Naive B cell (primary cell): ENCODE measurements around the gene STX12. TPM values are rescaled to one million over a fixed set of nuclear protein-coding genes. Genes with fewer than 3 reads are reported as not detected.
"Not testable (repeated sequence)": the region's sequence is repeated elsewhere in the genome, so short reads cannot be mapped to it uniquely, and the experiment has no call there.

Experiments used
- ATAC-seq, 2 donors: fragments of 150-1000 bp; cut with Tn5 transposase; 2 replicates each; pipeline ENCODE4 v1.10.0; 2021; ENCODE audit warnings: low read depth in 2 of 2, mild to moderate bottlenecking in 2 of 2, moderate library complexity in 2 of 2
- DNase-seq: peaks from one replicate; pipeline ENCODE4 v3.0.0; 2022
- H3K27ac Mint-ChIP-seq, 6 donors: one replicate each; pipeline ENCODE4 v1.8.0; 2020 to 2022; ENCODE audit warnings: mild to moderate bottlenecking in 6 of 6, mixed read lengths in 6 of 6, moderate library complexity in 5 of 6, inconsistent platforms in 2 of 6
- H3K27me3 Mint-ChIP-seq, 3 donors: one replicate each; pipeline ENCODE4 v1.8.0; 2021 to 2022; ENCODE audit warnings: mixed read lengths in 3 of 3, mild to moderate bottlenecking in 1 of 3
- H3K36me3 Mint-ChIP-seq, 2 donors: one replicate each; pipeline ENCODE4 v1.8.0; 2020 to 2022; ENCODE audit warnings: mixed read lengths in 2 of 2, inconsistent platforms in 1 of 2, mild to moderate bottlenecking in 1 of 2
- H3K4me1 Mint-ChIP-seq, 3 donors: one replicate each; pipeline ENCODE4 v1.8.0; 2020 to 2022; ENCODE audit warnings: mixed read lengths in 3 of 3, inconsistent platforms in 1 of 3, mild to moderate bottlenecking in 1 of 3, moderate library complexity in 1 of 3
- H3K4me3 Mint-ChIP-seq, 8 donors: one replicate each; pipeline ENCODE4 v1.8.0; 2020 to 2022; ENCODE audit warnings: mild to moderate bottlenecking in 8 of 8, mixed read lengths in 8 of 8, moderate library complexity in 8 of 8, inconsistent platforms in 2 of 8
- H3K9me3 Mint-ChIP-seq, 7 donors: one replicate each; pipeline ENCODE4 v1.8.0; 2020 to 2022; ENCODE audit warnings: mixed read lengths in 7 of 7, mild to moderate bottlenecking in 5 of 7, inconsistent platforms in 2 of 7, moderate library complexity in 1 of 7
- polyA plus RNA-seq, 6 donors: library from polyadenylated mRNA; unstranded; fragments of 300-500 nt; fragmentation: Illumina TruSeq; gene quantifications; one replicate each; pipeline ENCODE4 v1.2.3, GENCODE V29; 2021; ENCODE audit warnings: low read depth in 6 of 6

Gene STX12
- polyA plus RNA-seq, 6 donors from 2014 or later = 11.2 to 21.4 (median 18.2) TPM

DNA sequence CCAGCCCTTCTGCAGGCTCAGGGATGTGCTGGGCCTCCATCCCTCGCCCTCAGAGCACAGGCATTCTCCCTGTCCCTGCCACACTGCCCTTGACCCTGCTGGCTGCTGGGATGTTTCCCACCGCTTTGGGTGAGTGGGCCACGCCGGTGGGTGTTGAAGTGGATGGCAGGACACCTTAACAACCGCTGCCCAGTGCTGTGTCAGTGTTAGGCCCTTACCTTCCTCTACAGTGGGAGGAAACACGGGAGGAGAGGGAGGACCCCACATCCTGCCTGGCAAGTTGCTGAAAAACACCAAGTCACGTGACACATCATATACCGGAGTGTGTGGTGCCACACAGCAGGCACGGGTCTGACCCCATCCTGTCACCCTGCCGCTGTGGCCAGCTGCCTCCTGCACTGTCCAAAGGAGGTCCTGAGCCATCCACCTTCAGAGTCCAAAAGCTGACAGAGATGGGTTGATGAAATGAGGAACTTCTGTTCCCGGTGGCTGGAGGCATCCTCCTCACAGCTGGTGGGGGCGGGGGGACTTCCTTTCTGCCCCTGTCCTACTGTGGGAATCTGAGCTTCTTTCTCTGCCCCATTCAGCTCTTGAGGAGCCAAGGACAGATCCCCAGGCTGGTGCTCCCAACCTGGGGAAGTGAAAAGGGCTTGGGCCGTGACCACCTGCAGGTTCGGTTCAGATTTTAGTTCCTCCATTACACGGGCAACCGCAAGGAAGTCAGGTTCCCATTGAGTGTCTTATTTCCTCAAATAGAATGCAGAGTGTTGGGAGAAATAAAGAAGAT lies 96.1 kb downstream of the STX12 start:
- Mint-ChIP-seq H3K4me1 (peaks cover 29 to 53% (median 51%) of the 10 kb centered on the region in 3 donors), H3K36me3 (no peaks in the 10 kb centered on the region), H3K27me3 (no peaks in the 10 kb centered on the region), H3K4me3 (peak overlapping the region; percentile 69 to 87 (median 78)), H3K9me3 (no peaks in the 10 kb centered on the region), H3K27ac (peak overlapping the region; percentile 41 to 91 (median 74))
- DNase-seq (peak; percentile 60), ATAC-seq (peak; percentile 45 to 47)

DNA sequence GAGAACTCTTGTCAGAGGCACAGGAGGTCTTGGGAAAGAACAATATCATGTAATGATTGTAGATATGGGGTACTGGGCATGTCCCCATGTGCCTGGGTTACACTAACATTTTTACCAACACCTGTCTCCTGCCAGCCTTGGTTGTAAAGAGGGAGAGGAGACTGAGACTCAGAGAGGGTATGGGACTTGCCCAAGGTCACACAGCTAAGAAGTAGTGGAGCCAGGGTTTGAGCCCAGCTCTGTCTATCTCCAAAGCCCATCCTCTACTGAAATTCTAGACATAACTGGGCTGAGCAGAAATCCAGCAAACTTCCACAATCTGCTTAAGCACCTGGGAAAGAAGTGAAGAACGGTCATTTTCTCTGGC lies 96.7 kb downstream of the STX12 start:
- ATAC-seq (no peak), DNase-seq (no peak)
- peaks cover 29 to 51% (median 49%) of the 10 kb centered on the region in 3 donors for H3K4me1 Mint-ChIP-seq
- no peaks in the 10 kb centered on the region for H3K9me3 Mint-ChIP-seq
- peak overlapping the region in 5 of 6 donors; percentile 41 to 91 (median 77) for H3K27ac Mint-ChIP-seq
- peak overlapping the region; percentile 69 to 87 (median 78) for H3K4me3 Mint-ChIP-seq
- no peaks in the 10 kb centered on the region for H3K27me3 Mint-ChIP-seq
- H3K36me3 Mint-ChIP-seq = no peaks in the 10 kb centered on the region

DNA sequence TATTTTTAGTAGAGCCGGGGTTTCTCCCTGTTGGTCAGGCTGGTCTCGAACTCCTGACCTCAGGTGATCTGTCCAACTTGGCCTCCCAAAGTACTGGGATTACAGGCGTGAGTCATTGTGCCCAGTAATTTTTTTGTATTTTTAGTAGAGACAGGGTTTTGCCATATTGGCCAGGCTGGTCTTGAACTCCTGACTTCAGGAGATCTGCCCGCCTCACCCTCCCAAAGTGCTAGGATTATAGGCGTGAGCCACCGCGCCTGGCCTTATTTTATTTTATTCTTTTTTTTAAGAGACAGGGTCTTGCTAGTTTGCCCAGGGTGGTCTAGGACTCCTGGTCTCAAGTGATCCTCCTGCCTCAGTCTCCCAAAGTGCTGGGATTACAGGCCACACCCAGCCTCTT lies 98.1 kb downstream of the STX12 start:
- Mint-ChIP-seq H3K4me1 (peaks cover 34 to 53% (median 52%) of the 10 kb centered on the region in 3 donors), H3K27ac (peak overlapping the region in 1 of 6 donors; percentile 51), H3K4me3 (peak overlapping the region in 7 of 8 donors; percentile 12 to 95 (median 30))
- H3K9me3 Mint-ChIP-seq, H3K36me3 Mint-ChIP-seq, DNase-seq, ATAC-seq, H3K27me3 Mint-ChIP-seq: not testable (repeated sequence)

DNA sequence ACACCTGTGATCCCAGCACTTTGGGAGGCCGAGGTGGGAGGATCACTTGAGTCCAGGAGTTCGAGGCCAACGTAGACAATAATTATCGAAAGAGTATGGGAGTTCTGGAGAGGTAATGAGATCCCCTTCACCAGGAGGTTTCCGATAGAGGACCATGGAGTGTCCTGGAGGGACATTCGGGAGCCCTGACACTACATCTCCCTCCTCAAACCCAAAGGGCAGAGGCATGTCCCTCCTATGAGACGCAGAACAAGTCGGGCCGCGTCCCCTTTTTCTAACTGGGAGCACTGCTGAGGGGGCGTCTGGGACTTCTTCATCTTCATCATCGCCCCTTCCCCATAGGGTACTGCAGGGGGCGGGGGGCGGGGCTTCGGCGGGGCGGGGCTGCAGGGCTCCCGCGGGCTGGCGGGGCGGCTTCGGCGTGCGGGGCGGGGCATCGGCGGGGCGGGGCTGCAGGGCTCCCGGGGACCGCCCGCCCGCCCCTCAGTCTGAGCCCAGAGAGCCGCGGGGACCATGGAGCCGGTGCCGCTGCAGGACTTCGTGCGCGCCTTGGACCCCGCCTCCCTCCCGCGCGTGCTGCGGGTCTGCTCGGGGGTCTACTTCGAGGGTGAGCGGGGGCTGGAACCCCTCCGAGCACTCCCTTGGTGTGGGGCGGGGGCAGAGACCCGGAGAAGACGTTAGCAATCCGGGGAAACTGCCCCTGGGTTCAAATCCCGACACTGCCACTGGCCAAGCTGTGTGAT lies 99.2 kb downstream of the STX12 start, which contains the start of gene THEMIS2:
TSS of gene THEMIS2 (plus strand) at position 486 of the 743 bp plus-strand sequence. CDS start at position 514, 28 bp downstream.
- no peaks in the 10 kb centered on the region for H3K27me3 Mint-ChIP-seq
- peak; percentile 51 to 62 for ATAC-seq

DNA sequence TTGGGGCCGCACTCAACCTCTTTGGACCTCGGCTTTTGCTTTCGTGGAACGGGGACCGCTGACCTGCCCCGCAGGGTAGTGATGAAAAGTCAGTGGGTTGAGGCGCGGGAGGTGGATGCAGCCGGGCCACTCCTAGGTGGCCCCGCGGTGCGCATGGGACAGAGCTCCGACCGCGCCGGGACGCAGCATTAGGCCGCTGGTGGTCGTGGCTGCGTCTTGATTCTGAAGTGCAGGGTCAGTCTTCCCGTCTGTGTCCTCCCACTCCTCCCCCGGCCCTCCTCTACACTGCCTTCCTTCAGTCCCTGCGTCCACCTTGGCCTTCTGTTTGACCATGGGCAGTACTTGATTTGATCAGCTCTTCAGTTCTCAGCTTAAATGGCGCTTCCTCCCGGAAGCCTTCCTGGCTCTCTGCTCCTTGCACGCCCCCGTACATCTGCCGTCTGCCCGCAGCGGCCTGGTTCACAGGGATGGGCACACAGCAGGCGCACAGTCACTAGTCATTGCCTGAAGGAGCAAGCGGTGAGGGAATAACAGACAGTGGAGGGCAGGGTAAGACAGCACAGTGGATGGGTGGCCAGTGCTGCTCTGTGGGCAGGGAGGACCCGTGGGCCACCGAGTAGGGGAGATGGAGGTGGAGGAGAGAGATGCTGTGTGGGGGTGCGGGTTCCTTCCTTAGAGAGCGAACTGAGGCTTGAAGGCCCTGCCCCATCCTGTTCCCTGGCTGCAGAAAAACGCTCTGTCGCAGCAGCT lies 100.0 kb downstream of the STX12 start:
- no peaks in the 10 kb centered on the region for H3K27me3 Mint-ChIP-seq
- no peaks in the 10 kb centered on the region for H3K36me3 Mint-ChIP-seq
- H3K9me3 Mint-ChIP-seq = no peaks in the 10 kb centered on the region
- peak overlapping the region; percentile 20 to 92 (median 90) for H3K27ac Mint-ChIP-seq
- peaks cover 35 to 62% (median 57%) of the 10 kb centered on the region in 3 donors for H3K4me1 Mint-ChIP-seq
- ATAC-seq = no peak
- no peak for DNase-seq
- peak overlapping the region; percentile 87 to 96 (median 94) for H3K4me3 Mint-ChIP-seq

More for the DNA sequence above, 99.2 kb downstream of the STX12 start, which contains the start of gene THEMIS2:
- no peaks in the 10 kb centered on the region for H3K9me3 Mint-ChIP-seq
- H3K27ac Mint-ChIP-seq = peak within 1 kb of the TSS; percentile 65 to 92 (median 90)
- peak; percentile 60 for DNase-seq
- H3K36me3 Mint-ChIP-seq = no peaks in the 10 kb centered on the region
- peak within 1 kb of the TSS; percentile 87 to 96 (median 94) for H3K4me3 Mint-ChIP-seq
- H3K4me1 Mint-ChIP-seq = peaks cover 35 to 62% (median 57%) of the 10 kb centered on the region in 3 donors

DNA sequence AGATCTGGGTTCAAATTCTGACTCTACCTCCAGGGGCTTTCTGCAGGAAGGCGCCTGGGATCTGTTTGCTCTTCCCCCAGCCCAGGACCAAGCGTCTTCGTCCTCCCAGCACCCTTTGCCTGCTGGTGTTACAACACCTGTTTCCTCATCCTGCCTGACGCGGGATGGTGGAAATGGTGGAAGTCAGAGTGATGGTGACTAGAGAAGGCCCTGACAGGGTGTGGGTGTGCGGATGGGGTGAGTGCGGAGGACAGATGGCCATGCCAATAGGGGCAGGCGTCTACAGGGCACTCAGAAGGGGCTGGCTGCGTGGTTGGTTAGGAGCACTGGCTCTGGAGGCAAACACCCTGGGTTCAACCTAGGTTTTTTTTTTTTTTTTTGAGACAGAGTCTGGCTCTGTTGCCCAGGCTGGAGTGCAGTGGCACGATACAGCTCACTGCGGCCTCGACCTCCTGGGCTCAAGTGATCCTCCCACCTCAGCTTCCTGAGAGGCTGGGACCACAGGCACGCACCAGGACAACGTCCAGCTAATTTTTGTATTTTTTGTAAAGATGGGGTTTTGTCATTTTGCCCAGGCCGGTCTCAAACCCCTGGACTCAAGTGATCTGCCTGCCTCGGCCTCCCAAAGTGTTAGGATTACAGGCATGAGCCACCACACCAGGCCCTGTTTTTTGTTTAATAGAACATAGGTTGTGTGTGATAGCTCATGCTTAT lies 100.8 kb downstream of the STX12 start:
- no peaks in the 10 kb centered on the region for H3K27me3 Mint-ChIP-seq
- peak overlapping the region; percentile 87 to 96 (median 94) for H3K4me3 Mint-ChIP-seq
- peaks cover 40 to 55% (median 52%) of the 10 kb centered on the region in 3 donors for H3K4me1 Mint-ChIP-seq
- peak overlapping the region in 2 of 6 donors; percentile 42 to 90 for H3K27ac Mint-ChIP-seq
- DNase-seq = no peak
- no peak for ATAC-seq
- H3K36me3 Mint-ChIP-seq = peaks cover 0 to 5% of the 10 kb centered on the region in 2 donors
- H3K9me3 Mint-ChIP-seq = no peaks in the 10 kb centered on the region

Other genes starting within 250 kb of the STX12 start
- 1 to 10 TPM in 3 of 6 donors, under 1 TPM in 3; 0.15 to 2.3 (median 0.91) TPM for gene AHDC1, start 169.1 kb upstream of the STX12 start, polyA plus RNA-seq
- 100 to 1,000 TPM; 106 to 197 (median 132) TPM for gene FGR, start 138.0 kb upstream of the STX12 start, polyA plus RNA-seq
- gene IFI6, start 101.0 kb upstream of the STX12 start, polyA plus RNA-seq = 10 to 100 TPM; 27.6 to 65.1 (median 52.8) TPM
- 10 to 100 TPM in 4 of 6 donors, 1 to 10 TPM in 2; 4.3 to 13.4 (median 10.9) TPM for gene FAM76A, start 47.3 kb upstream of the STX12 start, polyA plus RNA-seq
- gene PPP1R8, start 57.6 kb downstream of the STX12 start, polyA plus RNA-seq = 10 to 100 TPM; 25.8 to 40.9 (median 37.8) TPM
- gene THEMIS2, start 99.3 kb downstream of the STX12 start, polyA plus RNA-seq = 10 to 100 TPM in 2 of 6 donors, 1 to 10 TPM in 4; 5.7 to 14.1 (median 9.5) TPM
- 100 to 1,000 TPM; 128 to 275 (median 191) TPM for gene RPA2, start 141.4 kb downstream of the STX12 start, polyA plus RNA-seq
- gene SMPDL3B, start 161.8 kb downstream of the STX12 start, polyA plus RNA-seq = not detected
- 1 to 10 TPM; 5.0 to 9.7 (median 8.3) TPM for gene XKR8, start 186.8 kb downstream of the STX12 start, polyA plus RNA-seq